Neural crest cell (in vitro differentiated cells): ENCODE measurements around the gene ZNF839. TPM values are rescaled to one million over a fixed set of nuclear protein-coding genes. Genes with fewer than 3 reads are reported as not detected.
"Not testable (repeated sequence)": the region's sequence is repeated elsewhere in the genome, so short reads cannot be mapped to it uniquely, and the experiment has no call there.

Source experiments
- DNase-seq: peaks from one replicate; pipeline ENCODE4 v3.0.0; 2021; ENCODE audit warnings: low read depth, mixed read lengths, low spot score
- H3K27ac Mint-ChIP-seq: one replicate; pipeline ENCODE4 v1.8.0; 2021; ENCODE audit warnings: mild to moderate bottlenecking, mixed read lengths; ENCODE audit not compliant: unreplicated experiment
- H3K27me3 Mint-ChIP-seq: 2 replicates; pipeline ENCODE4 v1.8.0; 2021; ENCODE audit warnings: low read depth, mild to moderate bottlenecking, mixed read lengths
- H3K36me3 Mint-ChIP-seq: 2 replicates; pipeline ENCODE4 v1.8.0; 2021; ENCODE audit warnings: low read depth, mild to moderate bottlenecking, mixed read lengths
- H3K4me1 Mint-ChIP-seq: 2 replicates; pipeline ENCODE4 v1.8.0; 2021; ENCODE audit warnings: mixed read lengths
- H3K4me3 Mint-ChIP-seq: one replicate; pipeline ENCODE4 v1.8.0; 2021; ENCODE audit warnings: mild to moderate bottlenecking, mixed read lengths
- H3K9me3 Mint-ChIP-seq: 2 replicates; pipeline ENCODE4 v1.8.0; 2021; ENCODE audit warnings: mixed read lengths
- total RNA-seq: library from RNA; stranded (reverse); gene quantifications from 2 replicates; pipeline ENCODE4 v1.2.1, GENCODE V29; 2021
- TF ChIP-seq, protein P1 (sequence below): fragments of 200-600 bp; sonication (generic); conservative IDR thresholded peaks from 2 replicates; pipeline ENCODE4 v1.5.0; 2021; ENCODE audit warnings: antibody characterized with exemption, mild to moderate bottlenecking

Gene ZNF839
- total RNA-seq, 1 donor from 2014 or later, result 16.1 TPM

DNA sequence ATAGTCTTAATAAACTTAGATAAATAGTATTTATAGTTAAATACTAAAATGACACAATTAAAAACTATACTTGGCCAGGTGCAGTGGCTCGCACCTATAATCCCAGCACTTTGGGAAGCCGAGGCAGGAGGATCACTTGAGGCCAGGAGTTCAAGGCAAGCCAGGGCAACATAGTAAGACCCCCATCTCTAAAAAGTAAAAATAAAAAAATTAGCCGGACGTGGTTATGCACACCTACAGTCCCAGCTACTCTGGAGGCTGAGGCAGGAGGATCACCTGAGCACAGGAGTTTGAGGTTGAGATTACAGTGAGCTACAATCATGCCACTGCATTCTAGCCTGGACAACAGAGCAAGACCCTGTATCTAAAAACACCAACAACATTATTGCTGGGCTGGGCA, 27.1 kb downstream of the ZNF839 start:
- H3K36me3 Mint-ChIP-seq, result peaks cover 9% of the 10 kb centered on the region
- TF ChIP-seq, protein P1, sequence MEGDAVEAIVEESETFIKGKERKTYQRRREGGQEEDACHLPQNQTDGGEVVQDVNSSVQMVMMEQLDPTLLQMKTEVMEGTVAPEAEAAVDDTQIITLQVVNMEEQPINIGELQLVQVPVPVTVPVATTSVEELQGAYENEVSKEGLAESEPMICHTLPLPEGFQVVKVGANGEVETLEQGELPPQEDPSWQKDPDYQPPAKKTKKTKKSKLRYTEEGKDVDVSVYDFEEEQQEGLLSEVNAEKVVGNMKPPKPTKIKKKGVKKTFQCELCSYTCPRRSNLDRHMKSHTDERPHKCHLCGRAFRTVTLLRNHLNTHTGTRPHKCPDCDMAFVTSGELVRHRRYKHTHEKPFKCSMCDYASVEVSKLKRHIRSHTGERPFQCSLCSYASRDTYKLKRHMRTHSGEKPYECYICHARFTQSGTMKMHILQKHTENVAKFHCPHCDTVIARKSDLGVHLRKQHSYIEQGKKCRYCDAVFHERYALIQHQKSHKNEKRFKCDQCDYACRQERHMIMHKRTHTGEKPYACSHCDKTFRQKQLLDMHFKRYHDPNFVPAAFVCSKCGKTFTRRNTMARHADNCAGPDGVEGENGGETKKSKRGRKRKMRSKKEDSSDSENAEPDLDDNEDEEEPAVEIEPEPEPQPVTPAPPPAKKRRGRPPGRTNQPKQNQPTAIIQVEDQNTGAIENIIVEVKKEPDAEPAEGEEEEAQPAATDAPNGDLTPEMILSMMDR, result no peak
- DNase-seq, result no peak
- no peaks in the 10 kb centered on the region for H3K27me3 Mint-ChIP-seq
- no peaks in the 10 kb centered on the region for H3K4me1 Mint-ChIP-seq
- H3K4me3 Mint-ChIP-seq, result no peak overlapping the region
- H3K27ac Mint-ChIP-seq, result no peak overlapping the region
- no peaks in the 10 kb centered on the region for H3K9me3 Mint-ChIP-seq

DNA sequence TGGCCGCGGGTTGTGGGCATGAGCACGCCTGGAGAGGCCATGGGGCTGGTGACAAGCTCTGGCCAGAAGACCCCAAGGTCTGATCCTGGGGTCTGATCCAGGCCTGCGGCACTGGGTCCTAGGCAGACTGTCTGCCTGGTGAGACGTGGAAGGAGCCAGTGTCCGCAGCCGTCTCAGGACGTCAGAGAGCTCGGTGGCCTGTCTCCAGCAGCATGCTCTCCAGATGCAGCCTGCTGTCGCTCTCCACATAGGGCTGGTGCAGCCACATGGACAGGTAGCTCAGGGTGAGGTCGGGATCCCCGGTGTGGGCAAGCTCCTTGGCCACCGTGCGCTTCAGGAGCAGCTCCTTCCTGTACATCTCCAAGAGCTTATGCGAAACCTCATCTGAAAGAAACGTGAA, 28.8 kb downstream of the ZNF839 start:
- Mint-ChIP-seq H3K27me3 (no peaks in the 10 kb centered on the region), H3K27ac (no peak overlapping the region), H3K9me3 (no peaks in the 10 kb centered on the region), H3K4me3 (no peak overlapping the region), H3K36me3 (peaks cover 5% of the 10 kb centered on the region), H3K4me1 (no peaks in the 10 kb centered on the region)
- DNase-seq, result no peak
- TF ChIP-seq, protein P1, result no peak

DNA sequence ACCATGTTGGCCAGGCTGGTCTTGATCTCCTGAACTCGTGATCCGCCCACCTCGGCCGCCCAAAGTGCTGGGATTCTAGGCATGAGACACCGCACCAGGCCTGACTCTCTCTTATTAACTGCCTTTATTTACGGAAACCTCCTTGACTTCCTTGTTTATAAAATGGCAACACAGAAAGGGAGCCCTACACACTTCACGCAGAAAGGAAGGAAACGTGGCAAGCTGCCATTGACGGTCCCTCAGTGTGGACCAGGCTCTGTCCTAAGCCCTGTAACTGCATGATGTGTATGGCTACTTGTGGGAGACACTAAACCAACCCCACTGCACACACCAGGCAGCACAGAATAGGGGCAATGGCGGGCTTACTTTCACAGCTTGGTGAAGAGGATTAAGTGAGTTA, 31.5 kb downstream of the ZNF839 start:
- Mint-ChIP-seq H3K9me3 (no peaks in the 10 kb centered on the region), H3K4me3 (no peak overlapping the region), H3K36me3 (peaks cover 8% of the 10 kb centered on the region), H3K27ac (no peak overlapping the region), H3K4me1 (no peaks in the 10 kb centered on the region), H3K27me3 (no peaks in the 10 kb centered on the region)
- TF ChIP-seq, protein P1, result no peak
- no peak for DNase-seq

DNA sequence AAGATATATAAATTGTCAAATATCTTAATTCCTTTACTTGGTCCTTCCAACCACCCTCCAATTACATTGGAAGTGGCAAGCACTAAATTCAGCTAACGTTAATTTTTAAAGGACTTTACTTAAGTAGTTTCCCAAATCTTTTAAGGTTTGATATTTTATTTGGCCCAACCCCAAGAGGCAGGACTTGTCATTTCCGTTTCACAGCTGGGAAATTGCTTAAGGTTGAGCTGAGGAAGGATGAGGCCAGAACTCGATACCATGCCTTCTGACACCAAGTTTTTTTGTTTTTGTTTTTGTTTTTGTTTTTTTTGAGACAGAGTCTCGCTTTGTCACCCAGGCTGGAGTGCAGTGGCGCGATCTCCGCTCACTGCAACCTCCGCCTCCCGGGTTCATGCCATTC, 32.0 kb downstream of the ZNF839 start:
- not testable (repeated sequence) for H3K9me3 Mint-ChIP-seq, H3K27me3 Mint-ChIP-seq, H3K27ac Mint-ChIP-seq, DNase-seq, H3K4me1 Mint-ChIP-seq, H3K4me3 Mint-ChIP-seq, H3K36me3 Mint-ChIP-seq

DNA sequence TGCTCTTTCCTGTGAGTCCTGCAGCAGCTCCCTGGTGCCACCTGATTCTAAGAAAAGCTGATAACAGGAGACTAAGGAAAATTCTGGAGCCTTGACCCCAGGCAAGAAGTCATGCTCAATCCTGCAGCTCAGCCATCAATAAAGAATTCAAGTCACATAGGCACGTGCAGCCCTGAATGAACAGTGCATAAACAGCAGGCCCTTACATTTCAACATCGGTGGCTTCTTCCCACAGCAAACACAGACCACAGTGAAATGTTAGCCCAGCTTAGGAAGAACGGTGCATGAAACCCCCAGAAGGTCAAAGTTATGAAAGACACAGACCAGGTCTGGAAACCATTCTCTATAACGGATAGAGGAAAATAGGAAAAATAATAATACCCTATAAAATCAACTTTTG, 32.7 kb downstream of the ZNF839 start:
- Mint-ChIP-seq H3K27ac (no peak overlapping the region), H3K4me3 (no peak overlapping the region), H3K36me3 (peaks cover 8% of the 10 kb centered on the region), H3K4me1 (no peaks in the 10 kb centered on the region), H3K27me3 (no peaks in the 10 kb centered on the region), H3K9me3 (no peaks in the 10 kb centered on the region)
- DNase-seq, result no peak
- TF ChIP-seq, protein P1, result no peak

DNA sequence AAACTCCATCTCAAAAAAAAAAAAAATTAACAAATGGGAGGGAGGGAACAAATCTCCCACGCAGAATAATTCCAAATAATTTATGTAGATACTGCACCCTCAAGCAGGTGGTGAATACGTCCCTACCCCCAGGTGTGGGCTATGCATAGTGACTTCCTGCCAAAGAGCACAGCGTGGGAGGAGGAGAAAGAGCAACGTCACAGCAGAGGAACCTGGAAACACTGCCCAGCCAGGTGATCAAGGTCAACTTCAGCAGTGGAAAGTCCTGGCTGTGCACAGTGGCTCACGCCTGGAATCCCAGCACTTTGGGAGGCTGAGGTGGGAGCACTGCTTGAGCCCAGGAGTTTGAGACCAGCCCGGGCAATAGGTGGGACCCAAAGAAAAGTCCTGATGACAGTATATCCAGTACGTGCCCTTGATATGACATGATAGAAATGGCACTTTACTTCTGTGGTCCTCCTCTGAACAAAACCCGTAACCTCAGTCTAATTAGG, 33.6 kb downstream of the ZNF839 start:
- no peaks in the 10 kb centered on the region for H3K4me1 Mint-ChIP-seq

More for the DNA sequence above, 33.6 kb downstream of the ZNF839 start:
- no peaks in the 10 kb centered on the region for H3K9me3 Mint-ChIP-seq
- no peak overlapping the region for H3K4me3 Mint-ChIP-seq
- TF ChIP-seq, protein P1, result no peak
- H3K36me3 Mint-ChIP-seq, result peaks cover 4% of the 10 kb centered on the region
- no peak overlapping the region for H3K27ac Mint-ChIP-seq
- no peak for DNase-seq
- no peaks in the 10 kb centered on the region for H3K27me3 Mint-ChIP-seq
